GM18508 (cell line): Measurements from ENCODE around the gene C16orf92.
"Not testable (repeated sequence)": the region's sequence is repeated elsewhere in the genome, so short reads cannot be mapped to it uniquely, and the experiment has no call there.

Experiments
- ATAC-seq: cut with Tn5 transposase; IDR thresholded peaks from one replicate; pipeline ENCODE4 v1.9.1; 2021; ENCODE audit warnings: moderate number of reproducible peaks; ENCODE audit not compliant: insufficient read depth, unreplicated experiment

Gene C16orf92

DNA sequence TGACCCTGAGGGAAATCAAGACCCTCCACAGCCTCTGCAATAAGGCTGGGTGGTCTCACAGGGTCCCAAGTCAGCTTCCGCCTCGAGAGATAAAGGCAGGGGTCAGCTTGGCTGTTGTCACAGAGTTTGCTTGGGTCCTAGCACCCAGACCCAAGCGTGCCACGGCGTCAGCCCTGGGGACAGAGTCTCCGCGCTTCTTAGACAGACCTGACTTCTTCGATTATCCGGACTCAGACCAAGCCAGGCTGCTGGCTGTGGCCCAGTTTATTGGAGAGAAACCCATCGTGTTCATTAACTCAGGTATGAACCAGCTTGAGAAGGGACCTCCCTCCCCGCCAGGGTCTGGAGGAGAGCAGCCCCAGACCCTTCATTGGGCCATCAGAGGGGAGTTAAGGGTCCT is 588 bp downstream of the C16orf92 start:
- ATAC-seq = no peak

DNA sequence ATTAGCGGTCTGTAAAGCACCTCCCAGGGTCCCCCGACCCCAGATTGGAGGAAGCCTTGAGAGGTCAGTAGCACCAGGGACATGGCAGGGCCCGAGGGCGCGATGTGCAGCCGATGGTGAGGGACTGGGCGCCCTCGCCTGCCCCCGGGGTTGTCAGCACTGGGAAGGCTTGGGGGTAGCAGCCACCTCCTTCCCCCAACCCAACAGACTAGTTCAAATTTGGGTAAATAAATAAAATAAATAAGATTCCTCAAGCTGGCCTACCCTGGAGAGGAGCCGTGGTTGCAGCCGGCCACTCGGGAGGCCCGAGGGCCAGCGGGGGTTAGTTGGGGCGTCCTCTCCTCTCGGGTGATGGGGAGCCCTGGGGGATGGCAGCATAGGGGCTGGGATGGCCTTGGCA is 1.5 kb downstream of the C16orf92 start:
- ATAC-seq = no peak

DNA sequence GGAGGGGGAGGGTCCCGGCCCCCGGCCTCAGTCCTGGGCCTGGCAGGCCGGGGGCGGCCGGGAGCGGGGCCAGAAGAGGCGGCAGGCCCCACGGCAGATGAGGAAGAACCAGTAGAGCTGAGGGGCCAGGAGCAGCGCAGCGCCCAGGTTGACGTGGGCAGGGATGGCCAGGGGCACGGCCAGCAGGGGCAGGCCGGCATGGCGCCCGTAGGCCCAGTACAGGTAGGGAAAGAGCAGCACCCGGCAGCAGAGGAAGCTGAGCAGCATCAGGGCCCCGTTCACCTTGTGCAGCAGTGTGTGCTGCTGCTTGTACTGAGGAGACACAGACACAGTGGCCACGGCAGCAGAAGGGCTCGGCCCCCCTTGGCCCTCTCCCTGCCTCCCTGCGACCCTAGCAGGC is 2.2 kb downstream of the C16orf92 start:
- no peak for ATAC-seq

DNA sequence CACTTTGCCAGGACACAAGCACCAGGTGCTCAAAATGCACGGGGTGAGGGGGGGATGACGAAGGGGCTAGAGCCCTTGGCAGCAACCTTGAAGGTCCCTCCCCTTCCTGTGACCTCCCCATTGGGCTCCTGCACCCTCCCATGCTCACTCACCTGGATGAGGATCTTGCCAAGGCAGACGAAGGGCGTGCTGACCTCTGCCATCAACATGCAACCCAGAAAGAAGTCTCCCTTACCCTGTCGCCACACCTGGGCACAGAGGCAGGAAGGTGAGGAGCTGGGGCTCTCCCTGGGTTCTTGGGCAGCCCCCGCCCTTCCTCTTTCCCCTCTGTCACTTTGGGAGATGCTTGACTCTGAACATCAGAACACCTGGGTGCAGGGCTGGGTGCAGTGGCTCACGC is 2.6 kb downstream of the C16orf92 start:
- ATAC-seq = no peak

DNA sequence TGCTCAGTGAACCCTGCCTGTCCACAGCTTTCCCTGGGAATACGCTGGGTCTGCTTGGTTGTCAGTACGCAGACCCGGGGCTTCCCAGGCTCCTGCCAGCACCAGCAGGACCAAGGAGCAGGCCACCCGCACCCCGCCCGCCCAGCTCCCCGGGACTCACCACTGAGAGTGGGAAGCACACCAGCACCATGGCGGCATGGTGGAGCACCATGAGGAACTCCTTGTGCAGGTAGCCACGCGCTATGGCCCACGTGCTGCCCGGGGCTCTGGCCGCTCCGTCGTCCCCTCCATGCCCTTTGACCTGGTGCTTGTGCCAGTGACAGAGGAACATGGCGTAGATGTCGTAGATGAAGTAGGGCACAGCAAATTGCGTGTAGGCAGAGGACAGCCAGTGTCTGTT is 3.5 kb downstream of the C16orf92 start:
- no peak for ATAC-seq

DNA sequence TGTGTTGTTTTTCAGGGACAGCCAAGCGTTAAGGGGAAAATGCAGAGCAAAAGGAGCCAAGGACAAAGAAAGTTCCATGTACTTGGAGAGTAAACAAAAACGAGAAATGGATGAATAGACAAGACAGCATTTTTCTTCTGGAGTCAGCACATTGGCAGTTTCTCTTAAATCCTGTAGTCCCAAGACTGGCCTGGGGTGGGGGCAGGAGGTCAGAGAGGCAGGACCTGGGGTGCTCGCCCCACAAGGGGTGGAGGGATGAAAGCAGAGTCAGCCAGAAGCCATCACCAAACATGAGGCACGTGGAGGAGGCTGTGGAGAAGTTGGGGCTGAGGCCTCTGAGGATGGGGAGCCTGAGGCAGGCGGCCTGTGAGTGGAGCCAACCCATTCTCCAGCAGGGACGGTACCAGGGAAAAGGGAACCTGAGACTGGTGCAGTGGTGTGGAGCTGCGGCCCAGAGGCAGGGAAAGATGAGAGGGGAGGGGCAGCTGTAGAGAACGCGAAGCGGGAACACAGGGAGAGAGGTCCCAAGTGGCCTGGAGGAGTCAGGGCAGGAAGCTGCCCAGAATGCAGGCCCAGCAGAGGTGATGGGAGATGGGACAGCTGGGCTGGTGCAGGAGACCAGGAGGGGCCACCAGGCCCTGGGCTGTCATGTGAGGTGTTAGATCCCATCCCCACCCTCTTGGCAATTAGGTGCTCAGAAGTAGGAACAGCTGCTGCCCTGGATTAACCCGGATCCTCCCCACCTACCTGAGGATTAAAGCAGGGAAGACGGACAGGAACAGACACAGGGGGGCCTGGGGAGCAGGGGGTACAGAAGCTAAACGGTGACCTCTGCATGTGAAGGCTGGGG is 4.8 kb downstream of the C16orf92 start:
- ATAC-seq = no peak

DNA sequence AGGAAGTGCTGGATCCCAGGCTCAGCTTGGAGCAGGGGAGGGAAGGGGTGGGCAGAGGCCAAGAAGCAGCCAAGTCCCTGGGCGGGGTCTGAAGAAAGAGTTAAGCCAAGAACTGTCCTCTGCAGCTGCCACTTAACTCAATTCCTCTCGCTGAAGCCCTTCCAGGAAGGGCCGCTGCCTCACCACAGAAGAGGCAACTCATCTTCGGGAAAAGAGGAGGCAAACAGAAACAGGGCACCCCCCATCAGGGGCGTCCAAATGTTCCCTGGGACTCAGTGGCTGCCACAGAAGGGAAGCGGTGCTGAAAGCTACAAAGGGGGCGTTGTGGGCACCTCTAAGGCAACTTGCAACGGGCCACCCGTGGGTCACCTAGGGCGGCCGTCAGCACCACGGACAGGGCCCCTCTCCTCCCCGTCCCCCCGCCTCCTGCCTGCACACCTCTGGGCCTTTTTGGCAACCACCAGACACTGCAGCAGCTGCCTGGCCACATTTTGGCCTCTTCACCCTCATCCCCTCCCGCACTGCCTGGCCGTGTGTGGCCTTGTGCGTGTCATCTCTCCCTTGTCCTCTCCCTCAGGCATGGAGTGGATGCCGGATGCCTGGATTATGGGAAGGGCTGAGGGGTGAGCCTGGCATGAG is 5.6 kb downstream of the C16orf92 start:
- ATAC-seq = no peak

DNA sequence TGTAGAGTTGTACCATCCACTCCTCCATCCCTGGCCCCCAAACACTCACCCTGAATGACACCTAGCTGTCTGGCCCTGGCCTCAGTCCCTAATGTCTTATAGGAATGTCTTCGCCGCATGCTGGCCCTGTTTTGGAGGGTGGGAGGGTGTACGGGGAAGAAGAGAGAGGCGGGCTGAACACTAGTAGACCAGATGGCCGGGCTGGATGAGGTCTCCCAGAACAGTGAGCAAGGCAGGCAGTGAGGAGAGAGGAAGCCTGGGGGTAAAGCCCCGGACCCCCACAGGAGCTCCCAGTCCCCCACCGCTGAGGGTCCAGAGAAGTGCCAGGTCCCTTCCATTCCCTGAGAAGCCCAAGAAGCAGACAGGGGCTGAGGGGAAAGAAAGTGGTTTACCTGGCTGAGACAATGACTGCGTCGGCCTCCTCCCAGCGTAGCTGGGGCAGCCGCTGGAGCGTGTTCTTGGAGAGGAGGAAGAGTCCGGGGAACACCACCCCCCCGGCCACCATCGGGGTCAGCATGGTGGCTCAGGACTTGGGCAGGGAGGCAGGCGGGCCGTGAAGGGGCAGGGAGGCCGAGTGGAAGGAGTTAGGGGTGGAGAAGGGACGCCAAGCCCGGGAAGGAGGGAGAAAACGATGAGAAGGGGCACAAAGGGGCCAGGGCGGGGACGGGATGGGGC is 7.2 kb downstream of the C16orf92 start:
- no peak for ATAC-seq

DNA sequence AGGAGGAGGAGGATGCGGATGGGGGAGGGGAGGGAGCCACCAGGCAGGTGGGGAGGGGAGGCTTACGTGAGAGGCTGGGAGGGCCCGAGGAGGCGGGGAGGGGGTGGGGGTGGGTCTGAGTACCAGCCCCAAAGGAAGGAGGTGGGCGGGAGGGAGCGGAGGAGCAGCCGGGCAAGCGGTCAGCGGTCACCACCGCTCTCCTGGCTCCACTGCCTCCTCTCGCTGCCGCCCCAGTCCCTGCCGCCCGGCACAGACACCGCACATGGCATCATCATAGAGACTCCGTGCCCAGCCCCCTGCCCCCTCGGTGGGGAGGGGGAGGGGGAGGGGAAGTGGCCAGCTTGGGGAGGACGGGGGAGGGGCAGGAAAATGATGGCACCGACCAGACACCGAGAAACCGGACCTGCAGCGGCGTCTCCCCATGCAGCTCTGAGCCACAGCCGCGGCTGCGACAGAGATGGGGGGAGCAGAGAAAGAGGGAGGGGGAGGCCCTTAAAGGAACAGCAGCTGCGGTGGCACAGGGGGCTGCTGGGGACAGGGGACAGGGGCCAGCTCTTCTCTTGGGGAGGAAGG is 7.9 kb downstream of the C16orf92 start, which contains the start of gene TLCD3B:
TLCD3B (minus strand) TSS at position 431 of the 573 bp plus-strand sequence. CDS start 744 bp downstream, outside the sequence.
- no peak for ATAC-seq

DNA sequence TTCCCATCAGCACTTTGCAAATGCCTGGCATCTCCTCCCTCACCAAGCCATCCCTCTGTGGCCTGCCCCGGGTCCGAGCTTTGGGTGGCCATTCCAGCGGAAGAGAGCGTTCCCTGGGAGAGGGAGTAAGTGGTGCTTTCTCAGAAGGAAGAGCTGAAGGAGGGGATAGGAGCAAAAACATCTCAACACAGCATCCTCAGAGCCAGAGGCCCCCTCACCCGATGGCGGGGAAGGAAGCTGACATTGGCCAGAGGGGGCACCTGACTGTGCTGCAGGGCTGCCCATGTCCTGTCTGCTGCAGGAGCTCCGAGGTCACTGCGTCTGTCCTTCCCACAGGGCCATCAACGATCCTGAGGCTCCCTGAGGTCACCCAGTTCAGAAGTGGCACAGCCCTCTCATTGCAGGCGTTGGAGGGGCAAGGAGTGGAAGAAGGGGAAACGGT is 8.5 kb downstream of the C16orf92 start:
- no peak for ATAC-seq

DNA sequence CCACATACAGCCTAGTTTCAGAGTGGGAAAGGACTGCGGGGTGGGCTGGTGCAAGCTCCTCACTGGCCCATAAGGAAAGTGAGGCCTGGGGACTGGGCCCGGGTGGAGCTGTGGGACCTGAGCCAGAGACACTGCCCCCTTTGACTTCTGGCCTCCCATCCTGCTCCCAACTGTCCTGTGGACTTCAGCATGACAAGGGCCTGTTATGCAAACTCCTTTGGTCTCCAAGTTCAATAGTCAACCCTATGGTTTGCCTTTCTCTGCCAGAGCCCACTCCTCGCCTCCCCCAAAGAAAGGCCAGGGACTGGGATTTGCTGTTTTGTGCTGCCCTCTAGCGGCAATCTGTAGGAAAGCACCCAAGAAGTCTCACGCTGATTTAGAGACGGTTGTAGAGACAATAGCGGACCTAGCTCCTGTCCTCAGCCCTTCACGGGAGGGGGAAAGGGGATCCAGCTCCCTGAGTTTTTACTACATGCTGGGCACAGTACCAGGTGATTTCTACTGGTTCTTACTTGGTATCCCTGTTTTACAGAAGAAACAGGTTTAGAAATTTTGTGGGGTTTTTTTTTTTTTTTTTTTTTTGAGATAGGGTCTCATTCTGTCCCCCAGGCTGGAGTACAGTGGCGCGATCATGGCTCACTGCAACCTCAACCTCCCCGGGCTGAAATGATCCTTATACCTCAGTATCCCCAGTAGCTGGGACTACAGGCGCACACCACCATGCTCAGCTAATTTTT is 9.3 kb downstream of the C16orf92 start:
- no peak for ATAC-seq

DNA sequence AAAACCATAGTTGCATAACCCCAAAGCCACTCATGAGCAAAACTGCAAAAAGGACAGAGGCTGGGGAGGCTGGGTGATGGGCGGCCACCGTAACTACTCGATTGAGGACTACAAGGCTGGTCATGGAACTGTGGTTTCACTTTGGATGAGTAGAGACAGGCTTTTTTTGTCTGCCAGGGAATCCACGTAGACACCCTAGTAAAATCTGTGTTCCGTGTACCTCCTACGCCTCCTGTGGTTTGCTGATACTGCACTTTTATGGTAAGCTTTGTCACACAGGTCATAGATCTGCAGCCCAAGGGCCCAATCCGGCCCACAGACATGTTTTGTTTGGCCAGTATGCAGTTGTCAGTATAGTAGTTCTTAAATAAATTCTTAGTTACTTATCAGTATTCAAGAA is 10.3 kb downstream of the C16orf92 start:
- no peak for ATAC-seq

DNA sequence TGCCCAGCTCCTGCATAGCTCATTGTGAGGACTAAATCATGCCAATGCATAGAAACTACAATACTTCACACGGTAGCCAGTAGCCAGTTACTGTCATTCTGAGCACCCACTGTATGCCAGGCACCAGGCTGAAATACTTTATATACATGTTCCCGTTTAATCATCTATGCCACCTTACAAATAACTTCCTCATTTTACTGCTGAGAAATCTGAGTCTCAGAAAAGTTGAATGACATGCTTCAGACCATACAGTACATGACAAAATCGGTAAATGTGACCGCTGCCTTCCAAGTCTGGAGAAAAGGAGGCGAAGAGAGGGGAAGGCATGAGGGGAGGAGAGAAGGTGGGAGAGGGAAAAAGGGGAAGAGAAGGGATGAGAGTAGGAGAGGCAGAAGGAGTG is 17.2 kb downstream of the C16orf92 start:
- no peak for ATAC-seq

DNA sequence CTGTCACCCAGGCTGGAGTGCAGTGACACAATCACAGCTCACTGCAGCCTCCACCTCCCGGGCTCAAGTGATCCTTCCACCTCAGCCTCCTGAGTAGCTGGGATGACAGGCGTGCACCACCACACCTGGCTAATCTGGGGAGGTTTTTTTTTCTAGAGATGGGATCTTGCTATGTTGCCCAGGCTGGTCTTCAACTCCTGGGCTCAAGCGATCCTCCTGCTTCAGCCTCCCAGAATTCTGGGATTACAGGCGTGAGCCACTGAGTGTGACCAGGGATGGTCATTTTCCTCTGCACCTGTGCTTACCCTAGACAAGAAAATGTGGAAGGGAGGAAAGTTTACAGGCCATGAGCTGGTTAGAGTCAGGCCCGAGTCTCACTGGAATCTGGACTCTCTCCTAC is 17.7 kb downstream of the C16orf92 start:
- not testable (repeated sequence) for ATAC-seq

DNA sequence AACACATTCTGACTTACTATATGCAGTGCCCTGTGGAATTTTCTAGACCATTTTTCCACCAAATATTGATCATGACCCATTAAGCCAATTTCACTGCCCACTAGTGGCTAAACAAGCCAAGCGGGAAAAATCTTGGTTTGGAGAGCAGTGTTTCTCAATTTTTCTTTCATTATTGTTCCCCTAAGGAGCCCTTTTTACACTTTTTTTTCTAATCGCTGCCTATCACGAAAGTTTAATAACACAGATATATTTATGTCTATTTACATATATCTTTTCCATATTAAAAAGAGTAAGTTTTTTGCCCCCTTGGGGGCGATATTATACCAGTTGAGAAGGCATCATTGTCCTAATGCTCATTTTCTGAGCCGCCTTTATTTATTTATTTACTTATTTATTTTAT is 18.8 kb downstream of the C16orf92 start:
- ATAC-seq = no peak

DNA sequence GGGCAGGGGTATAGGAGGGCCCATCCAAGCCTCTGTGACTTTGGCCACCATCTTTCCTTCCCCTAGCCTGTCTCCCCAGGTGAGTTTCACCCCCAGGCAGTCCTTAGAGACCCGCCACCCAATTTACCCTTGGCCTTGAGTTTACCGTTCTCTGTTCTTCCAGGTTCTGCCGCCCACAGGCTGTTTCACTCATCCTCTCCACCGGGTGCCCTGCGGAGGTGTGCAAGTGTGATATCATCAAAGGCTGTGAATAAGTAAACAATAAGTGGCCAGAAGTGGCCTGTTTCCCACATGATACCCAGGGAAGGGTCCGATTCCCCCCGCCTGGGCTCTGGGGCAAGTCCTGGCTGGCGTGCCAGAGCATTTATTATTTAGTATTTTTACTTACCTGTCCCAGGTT is 23.2 kb downstream of the C16orf92 start:
- ATAC-seq = no peak

DNA sequence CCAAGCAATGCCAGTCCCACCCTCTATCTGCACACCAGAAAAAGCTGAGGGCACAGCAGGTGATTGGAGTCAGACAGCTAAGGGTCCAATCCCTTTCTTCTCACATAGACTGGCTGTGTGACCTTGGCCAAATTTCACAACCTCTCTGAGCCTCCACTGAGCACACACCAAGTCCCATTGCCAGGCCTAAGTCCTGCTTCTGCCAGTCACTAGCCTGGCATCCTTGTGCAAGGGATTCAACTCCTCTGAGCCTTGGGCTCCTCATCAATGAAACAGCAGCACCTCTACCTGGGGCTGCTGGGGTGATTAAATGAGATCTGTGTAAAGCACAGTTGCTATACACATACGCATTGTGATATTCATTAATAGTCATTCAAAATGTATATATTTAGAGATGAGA is 23.6 kb downstream of the C16orf92 start:
- no peak for ATAC-seq

DNA sequence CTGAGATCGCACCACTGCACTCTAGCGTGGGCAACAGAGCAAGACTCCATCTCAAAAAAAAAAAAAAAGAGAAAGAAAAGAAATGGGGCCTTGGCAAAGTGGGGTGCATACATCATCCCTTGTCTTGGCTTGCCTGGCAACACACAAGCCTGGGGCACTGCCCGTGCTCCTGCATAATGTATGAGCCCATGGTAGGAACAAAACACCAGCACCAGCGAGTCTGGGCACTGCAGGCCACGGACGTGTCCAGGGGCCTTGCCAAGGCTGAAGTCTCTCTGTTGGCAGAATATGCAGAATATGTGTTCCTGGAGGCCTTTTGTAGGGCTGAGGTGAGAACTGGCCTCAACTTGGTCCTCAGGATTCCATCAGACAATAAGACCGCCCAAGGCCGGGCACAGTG is 26.9 kb downstream of the C16orf92 start:
- ATAC-seq = no peak

DNA sequence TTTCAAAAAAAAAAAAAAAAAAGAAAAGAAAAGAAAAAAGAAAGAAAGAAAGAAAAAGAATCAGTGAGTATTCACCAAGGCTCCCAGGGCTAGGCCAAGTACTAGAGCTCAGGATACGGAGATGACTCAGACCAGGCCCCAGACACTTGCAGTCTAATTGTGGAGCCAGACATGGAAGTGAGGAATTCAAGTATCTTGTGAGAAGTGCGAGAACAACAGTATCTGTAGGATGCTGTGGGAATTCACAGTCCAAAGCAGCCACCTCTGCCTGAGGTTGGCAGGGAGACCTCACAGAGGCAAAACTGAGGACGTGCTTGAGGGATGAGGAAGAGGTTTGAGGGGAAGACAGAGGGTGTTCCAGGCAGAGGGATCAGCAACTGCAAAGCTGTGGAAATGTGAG is 28.5 kb downstream of the C16orf92 start:
- no peak for ATAC-seq

DNA sequence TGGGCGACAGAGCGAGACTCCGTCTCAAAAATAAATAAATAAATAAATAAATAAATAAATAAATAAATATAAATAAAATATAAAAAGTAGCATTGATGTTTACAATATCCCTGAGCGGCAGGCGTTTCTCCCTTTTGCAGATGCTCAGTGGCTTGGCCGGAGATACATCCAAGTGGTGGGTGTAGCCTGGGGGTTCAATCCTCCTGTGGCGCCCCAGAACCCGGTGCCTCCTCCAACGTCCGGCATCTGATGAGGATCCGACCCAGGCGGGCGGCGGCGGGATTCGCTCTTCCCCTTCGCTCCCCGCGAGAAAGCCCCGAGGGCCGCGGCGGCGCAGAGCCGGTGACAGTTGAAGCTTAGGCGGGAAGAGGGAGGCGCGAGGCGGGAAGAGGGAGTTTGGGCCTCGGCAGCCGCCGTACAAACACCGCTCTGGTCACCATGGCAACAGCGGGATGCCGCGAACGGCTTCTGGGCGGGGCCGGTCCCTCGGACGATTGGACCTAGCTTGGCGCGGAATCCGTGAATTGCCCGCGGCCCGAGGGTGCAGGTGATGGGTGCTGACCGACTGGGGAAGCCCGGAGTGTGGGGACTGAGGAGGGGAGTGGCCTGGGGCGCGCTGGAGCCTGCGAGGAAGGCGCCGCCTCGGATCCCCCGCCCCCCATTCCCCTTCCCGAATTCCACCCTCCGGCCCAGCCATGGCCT is 29.8 kb downstream of the C16orf92 start:
- no peak for ATAC-seq
